ENCODE measurements around the gene CHST15.

Gene CHST15, protein sequence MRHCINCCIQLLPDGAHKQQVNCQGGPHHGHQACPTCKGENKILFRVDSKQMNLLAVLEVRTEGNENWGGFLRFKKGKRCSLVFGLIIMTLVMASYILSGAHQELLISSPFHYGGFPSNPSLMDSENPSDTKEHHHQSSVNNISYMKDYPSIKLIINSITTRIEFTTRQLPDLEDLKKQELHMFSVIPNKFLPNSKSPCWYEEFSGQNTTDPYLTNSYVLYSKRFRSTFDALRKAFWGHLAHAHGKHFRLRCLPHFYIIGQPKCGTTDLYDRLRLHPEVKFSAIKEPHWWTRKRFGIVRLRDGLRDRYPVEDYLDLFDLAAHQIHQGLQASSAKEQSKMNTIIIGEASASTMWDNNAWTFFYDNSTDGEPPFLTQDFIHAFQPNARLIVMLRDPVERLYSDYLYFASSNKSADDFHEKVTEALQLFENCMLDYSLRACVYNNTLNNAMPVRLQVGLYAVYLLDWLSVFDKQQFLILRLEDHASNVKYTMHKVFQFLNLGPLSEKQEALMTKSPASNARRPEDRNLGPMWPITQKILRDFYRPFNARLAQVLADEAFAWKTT

DNA sequence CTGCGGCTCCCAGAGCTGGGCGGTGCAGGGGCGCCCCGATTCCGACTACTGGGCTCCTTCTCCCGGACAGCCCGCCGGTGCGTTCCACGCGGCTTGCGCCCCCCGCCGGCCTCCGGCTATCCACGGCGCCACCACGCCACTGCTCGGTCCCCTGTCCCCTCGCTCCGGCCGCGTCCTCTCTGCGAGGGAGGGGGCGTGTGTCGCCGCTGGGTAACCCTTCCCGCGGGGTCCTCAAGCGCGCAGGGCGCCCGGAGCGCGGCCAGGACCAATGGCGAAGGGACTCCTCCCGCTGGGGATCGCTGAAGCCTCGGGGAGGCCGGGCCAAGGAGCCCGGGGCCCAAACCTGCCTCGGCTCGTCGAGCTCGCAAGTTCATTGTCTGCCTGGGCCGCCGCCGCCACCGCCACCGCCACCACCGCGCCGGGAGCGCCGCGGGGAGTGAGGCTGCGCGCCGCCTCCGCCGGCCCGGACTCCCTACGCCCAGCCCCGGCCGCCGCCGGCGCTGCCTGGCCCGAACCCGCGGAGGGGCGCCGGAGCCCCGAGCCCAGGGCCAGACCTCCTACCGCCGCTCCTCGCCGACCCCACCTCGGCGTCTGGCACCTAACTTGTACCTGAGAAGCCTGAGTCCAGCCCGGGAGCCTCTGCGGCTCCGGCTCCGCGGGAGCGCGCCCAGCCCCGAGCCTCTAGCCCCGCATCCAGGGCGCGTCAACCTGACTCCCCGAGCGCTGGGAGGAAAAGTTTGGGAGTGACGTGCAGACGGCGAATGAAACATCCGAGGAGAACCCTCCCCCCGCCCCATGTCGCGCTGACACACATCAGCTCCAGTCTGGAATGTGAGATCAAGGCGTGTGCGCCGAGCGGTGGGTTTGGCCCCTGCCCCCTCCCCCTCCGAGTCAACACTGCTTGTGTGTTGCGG, at the start of gene CHST15:
TSS of gene CHST15 (minus strand) at position 739 of the 914 bp plus-strand sequence. CDS start 47,386 bp downstream, outside the sequence.
- DNase-seq, result no peak

DNA sequence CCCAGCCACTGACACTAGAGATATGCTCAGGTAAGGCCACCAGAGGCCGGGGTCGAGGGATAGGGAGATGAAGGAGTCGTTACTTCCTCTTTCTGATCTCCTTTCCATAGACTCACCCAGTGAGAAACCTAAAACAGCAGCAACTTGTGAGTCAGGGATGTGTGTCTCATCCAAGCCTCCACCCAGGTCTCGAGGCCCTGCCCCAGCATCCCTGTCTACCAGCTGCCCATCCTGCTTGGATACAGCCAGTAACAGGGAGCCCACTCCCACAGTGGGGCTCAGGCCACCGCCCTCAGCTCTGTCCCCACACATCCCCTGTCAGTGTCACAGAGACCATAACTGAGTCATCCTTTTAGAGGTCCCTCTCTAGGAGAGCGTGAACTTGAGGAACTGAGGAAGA, 49.6 kb upstream of the CHST15 start:
- DNase-seq, result no peak

DNA sequence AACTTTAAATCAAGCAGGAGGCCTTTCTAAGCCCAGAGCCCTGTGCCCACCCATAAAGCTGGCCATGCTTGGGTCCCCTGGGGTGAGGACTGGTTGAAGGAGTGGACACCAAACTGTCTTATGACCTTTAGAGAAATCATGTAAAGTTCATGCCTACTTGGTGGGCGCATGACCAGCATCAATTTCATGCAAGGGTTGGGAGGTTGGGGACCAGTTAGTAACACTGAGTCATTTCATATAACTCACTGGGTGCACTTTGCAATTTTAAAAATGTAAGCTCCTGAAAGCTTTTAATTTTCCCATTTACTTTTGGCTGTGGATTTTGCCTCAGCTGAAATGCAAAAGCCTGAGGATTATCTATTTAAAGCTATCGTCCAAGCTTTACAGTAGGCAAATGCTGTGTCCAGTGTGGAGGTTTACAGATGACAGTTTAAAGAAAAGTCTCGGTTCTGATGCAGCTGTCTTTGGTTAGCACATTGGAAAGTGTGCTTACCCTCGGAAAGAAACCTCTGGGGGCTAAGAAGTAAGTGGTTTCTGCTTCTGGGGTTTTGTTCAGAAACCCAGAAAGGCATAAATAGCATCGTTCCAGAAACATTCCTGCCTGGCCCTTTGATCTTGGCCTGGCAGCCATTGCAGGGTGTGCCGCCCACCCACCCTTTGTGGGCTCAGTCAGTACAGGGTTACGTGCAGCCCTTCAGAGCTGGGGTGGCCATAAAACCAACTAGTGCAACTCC, 48.8 kb upstream of the CHST15 start:
- no peak for DNase-seq

DNA sequence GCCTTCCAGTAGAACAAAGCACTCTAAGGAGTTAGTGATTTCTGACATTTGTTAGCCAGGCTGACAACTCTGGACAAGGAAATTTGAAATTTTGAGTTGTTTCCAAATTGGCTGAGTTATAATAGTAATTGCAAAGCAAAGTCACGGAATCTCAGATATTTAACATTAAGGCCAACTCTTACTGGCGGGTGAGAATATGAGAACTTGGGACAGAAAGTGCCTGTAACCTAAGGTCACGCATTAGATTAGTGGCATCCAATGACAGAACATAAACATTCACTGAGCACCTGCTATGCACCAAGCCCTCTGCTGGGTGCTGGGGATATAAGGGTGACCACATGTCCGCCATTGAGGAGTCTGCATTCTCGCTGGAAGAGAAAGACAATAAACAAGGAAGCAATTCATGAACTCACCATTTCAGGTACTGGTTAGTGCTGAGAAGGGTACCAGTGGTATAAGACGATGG, 45.5 kb upstream of the CHST15 start:
- DNase-seq, result no peak

DNA sequence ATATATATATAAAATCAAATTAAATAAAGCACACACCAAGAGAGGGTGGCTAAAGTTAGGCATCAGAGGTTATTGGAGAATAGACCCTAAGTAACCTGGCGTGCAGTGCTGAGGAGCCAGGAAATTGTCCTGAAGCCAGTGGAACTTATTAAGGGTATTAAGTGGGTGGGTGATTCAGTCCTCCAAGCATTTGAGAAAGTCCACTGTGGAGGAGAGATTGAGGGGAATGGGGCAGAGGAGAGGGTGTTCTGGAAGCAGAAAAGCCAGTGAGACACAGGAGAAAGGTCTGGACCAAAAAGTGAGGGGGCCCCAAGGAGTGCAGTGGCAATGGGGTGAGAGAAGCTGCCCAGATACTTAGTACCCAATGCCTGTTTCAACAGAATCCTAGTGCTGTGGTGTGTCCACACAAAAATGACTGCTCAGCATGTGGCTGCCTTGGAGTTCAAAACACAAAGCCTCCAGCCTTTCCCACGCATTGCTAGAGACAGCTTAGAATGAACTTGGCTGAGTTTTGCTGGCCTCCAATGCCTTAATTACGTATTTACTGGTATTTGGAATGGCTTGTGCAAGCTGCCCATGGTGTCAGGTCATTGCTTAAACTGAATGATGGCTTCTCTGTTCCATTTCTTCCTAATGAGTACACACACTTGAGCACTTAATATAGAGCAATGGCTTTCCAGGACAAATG, 44.9 kb upstream of the CHST15 start:
- DNase-seq, result no peak

DNA sequence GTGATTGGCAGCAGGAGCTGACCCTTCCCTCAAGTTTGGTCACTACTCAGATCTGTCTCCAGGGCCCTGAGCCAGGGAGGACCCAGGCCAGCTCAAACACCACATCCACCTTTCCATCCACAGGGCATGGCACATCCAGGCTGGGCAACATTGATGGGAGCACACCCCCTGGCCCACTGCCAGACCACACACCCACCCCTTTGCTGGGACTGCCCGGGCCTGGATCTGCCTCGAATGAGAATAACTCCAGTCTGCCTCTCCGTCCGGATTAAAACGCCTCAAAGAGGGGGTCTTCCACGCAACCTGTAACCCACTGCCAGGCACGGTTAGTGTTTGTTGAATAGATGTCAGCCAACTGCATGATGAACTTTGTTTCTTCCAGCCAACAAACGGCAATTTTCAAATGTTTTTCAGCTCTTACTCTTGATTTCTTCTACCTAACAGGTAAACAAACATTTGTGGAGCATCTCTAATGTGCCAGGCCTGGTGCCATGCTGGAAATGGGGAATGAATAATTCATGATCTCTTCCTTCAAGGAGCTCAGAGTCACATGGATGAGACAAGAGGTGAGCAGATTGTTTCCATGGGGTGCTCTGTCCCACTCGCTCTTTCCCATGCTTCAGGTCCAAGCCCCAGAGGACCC, 41.0 kb upstream of the CHST15 start:
- no peak for DNase-seq

DNA sequence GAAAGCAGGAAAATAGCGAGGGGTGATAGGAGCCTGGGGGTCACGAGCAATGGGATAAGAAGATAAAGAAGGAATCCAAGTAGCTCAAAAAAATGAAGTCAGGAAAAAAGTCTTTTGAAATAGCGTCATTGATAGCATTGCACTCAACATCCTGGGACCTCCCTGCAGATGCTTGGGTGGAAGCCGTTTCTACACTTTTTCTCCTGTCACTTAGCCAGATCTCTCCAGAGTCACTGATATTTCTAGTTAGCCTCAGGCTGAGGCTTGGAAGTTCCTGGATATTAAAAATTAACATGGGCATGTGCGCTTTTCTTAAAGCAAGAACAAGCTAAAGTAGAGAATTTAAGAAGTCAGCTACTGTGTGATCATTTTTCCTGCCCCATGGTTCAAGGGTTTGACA, 39.5 kb upstream of the CHST15 start:
- DNase-seq, result no peak

DNA sequence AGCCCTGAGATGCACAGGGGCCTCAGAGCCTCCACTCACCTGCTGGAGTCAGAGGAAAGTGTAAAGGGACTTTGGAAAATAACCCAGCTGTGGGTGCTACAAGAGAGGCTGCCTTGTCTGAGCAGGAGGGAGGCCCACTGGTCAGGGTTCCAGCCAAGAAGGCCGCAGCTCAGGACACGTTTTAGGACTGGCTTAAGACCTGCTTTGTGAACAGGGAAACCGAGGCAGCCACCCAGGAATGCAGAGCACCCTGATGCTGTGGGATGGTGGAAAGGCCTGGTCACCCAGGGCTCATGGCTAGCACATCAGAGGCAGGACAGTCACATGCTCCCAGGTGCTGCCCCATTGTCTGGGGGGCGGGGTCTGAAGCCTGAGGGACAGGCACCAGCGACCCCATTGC, 38.9 kb upstream of the CHST15 start:
- DNase-seq, result no peak

DNA sequence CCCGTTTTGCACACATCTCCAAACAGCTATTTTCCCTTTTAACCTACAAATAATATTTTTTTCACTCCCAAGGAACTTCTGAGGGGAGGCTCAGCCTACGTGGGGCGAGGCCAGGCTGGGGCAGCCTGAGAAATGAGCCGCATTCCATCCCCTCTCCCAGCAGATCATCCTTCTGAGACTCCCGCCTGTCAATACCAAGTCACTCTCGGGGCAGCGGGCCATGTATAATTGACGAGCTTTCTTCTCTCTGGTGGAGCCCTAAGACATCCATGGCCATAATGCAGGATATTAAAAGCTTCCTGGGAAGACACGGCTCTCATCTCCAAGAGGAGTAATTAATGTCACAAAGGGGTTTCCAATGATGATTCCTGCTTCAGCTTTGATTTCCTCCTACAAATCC, 37.8 kb upstream of the CHST15 start:
- no peak for DNase-seq

DNA sequence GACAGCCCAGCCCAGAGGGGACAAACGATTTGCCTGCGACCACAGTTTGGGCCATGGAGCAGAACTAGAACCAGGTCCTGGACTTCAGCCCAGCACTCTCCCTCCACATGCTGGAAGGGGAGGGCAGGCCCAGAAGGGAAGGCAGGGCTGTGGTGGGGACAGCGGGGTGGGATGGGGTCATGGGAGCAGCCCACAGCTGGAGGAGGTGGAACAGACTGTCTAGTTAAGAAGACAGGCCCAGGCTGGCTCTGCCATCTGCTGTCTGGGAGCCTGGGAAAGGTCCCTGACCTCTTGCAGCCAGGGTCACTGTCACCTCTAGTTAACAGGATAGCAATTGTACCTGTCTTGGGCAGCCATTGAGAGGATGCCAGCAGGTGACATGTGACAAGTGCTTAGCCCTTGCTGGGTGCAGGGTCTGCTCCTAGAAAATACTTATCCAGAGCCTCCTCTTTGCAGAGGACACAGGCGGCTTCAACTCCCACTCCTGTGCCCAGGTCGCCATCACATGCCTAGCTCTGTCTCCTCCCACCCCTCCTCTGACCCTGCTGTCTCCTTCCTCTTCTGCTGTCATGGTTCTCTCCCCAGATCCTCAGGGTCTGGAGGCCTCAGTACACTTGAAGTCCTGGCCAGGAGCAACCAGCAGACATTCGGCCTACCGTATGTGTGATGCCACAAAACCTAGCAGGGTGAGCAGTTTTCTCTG, 37.0 kb upstream of the CHST15 start:
- no peak for DNase-seq

DNA sequence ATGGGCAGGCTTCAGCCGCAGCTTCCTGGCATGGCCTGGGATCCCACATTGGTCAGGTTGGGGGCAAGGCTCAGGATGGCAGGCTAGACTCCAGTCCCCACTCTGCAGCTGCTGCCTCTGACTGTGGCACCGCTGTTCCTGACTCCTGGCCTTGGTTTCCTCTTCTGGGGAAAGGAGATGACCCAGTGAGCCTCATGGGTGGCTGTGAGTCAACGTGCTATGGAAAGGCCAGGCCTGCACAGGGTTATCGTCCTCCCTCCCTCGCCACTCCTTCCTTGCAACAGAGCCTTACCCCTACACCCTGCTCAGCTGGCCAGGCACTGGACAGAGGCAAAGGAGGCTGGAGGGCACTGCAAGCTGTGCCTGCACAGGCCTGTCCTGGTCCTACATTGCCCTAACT, 36.1 kb upstream of the CHST15 start:
- DNase-seq, result no peak

DNA sequence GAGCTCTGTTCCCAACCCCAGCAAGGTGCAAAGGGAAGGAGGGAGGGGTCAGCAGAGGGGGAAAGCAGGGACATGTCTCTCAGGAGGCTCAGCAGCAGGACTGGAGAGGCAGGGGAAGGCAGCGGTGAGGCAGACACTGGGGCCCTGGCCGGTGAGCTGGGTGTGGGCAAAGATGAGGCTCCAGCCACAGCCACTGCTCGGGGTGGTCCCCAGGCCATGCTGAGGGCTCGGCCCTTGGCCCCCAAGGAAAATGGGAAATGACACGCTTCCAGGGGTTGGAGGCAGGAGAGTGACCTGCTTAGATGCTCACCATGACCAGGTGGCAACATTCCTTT, 35.4 kb upstream of the CHST15 start:
- DNase-seq, result no peak

DNA sequence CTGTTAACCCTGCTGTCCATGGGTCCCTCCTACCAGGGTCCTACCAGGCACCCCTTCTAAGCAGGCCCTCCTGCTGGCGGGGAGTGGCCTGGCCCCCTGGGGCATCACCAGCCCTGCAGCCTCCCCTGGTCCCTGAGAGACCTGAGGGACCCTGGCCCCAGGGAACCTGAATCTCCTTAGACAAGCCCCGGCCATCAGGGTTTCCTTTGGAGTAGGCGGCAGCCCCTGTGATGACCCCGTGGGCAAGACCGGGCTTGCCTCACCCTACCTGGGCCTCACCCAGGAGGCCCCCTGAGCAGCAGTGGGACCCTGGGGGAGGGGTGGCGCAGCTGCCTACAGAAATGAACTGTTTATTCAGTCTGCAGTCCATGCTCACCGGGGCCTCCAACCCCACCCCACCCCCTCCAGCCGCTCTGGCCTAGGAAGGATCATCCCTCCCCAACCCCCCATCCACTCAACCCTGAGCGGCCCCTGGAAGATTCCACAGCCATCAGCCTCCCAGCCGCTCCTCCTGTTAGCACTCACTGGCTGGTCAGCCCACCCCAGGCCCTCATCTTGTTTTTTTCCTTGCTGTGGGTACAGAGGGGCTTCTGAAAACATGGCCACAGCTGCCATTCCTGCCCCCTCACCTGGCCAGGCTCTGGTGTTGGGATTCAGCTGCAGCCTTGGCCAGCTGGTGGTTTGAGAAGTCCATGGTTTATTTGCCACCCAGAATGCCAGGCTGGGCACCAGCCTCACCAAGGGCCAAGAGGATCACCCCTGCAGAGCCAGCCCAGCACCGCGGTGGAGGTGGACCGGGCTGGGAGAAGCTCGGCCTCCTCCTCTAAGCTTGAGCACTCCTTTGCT, 34.8 kb upstream of the CHST15 start:
- no peak for DNase-seq

DNA sequence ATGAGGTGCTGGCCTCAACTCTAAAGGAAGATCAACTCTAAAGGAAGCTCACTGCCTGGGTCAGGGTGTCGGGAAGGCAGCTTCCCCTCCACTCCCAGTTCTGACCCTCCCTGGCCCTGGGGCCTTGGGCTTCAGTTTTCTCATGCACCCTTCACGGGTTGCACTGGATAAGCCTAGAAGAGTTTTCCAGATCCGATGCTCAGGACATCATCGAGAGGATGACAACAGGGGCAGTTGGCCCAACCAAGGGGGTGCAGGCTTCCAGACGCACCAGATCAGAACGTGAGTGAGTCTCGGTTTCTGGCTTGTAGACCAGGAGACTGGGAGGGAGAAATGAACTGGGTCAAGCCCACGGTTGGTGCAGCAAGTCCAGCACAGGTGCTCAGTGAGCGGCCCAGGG, 34.2 kb upstream of the CHST15 start:
- no peak for DNase-seq

DNA sequence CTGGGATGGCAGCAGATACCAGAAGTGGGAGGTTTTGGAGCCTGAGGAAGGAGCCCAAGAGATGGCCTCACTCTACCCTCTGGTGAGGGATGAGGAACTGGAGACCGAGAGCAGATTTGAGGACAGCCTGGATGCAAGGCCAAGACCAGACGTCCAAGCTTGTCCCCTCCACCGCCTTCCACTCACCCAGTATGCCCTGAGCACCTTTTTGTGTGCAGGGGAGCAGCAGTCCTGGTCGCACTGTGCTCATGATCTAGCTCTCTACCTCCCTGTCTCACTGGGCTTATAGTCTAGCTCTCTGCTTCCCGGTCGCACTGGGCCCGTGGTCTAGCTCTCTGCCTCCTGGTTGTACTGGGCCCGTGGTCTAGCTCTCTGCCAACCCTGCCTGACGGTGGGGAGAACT, 33.6 kb upstream of the CHST15 start:
- DNase-seq, result no peak

DNA sequence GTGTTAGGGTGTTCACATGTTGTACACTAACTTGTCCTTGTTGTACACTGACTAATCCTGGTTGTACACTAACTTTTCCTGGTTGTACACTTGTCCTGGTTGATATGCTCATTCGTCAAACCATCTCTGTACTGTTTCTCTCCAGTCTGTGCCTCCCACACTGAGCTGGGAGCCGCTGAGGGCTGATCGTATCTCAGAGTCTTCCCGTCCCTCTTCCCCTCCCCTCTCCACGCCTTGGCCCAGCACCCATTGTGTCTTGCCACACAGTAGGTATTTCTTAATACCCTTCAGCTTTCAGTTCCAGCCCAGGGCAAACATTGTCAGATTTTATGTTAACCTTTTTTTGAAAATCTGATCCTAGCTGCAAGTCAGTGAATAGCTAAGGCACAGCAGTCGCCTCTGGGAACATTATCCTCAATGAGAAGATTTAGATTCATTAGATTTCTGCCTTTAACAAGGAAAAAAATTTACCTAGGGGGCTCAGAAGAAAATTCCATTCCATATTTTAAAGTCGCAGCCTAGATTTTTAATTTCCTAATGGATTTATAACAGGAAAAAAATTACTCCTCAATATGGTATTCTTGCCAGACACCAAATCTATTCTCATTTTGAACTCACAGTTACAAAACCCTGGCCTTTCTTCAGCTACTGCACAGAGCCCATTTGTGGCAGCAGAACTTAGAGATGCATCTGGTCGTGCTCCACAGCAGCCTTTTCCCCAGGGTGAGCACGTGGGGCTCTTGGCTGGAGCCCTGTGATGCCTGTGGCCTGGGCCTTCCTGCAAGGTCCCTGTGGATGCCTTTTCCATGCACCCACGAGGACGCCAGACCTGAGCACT, 33.0 kb upstream of the CHST15 start:
- no peak for DNase-seq

DNA sequence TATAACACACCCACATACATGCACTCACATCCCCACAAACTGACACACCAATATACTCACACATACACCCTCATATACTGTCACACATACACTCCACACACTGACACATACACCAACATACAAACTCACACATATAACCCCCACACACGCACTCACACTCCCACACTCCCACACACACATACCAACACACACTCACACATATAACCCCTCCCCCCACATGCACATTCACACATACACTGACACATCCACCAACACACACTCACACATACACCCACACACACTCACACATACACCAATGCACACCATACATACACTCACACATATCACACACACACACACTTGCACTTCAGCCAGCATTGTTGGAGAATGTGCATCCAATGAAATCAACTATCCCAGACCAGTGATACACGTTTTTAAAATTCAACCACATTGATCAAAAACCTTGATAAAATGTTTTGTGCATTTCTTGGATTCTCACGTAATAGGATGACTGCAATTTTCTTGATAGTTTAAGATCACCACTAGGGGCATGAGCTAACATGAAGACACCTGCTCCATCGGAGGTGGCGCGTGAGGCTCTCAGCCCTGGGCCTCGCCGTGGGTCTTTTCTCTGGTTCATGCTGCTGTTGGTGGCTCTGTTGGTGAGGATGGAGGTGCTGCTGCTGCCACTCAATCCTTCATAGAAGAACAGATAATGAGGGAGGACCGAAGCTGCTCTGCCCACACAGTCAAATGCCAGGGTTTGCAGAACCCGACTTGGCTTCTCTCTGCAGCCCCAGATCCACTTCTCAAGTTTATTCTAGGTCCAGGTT, 32.1 kb upstream of the CHST15 start:
- DNase-seq, result no peak

DNA sequence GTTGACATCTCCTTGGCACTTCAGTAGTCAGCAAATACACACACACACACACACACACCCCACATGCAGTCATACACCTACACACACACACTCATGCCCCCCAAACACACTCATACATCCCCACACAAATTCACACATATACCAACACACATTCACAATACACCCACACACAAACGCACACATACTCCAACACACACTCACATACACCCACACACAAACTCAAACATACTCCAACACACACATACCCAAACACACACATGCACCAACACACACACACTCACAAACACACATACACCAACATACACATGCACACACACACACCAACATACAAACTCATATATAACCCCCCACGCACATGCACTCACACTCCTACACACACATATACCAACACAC, 31.4 kb upstream of the CHST15 start:
- no peak for DNase-seq
